NCI-H1092 (cell line): ENCODE data around the gene CCDC183.
"Not testable (repeated sequence)": the region's sequence is repeated elsewhere in the genome, so short reads cannot be mapped to it uniquely, and the experiment has no call there.

Experiments used
- DNase-seq: peaks from one replicate; lab custom pipeline; 2025; lab: John Stamatoyannopoulos, UW

The CCDC183 gene

DNA sequence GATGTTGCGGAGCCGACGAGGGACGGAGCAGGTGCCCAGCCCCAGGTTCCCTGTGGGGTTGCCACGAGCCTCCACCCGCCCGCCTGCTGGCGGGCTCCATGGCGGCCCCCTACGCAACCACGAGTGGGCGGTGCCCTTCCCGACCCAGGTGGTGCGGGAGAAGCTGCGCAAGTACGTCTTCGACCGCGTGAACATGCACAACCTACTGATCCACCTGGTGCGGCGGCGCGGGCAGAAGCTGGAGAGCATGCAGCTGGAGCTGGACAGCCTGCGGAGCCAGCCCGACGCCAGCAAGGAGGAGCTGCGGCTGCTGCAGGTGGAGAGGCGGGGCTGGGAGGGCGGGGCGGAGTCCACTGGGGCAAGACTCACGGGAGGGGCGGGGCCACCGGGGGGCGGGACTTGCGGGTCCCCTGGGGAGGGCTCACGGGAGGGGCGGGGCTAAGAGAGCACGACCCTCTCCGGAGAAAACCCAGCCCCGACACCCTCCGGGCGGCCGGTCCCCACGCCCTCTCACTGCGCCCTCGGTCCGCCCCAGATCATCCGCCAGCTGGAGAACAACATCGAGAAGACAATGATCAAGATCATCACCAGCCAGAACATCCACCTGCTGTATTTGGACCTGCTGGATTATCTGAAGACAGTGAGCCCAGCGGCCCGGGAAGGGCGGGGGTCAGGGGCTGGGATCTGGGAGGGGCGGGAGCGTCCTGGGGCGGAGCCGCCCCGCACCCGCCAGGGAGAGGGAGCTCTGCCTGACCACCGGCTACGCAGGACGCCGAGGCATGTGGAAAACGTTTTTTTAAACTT lies 3.9 kb downstream of the CCDC183 start:
- DNase-seq = peak; percentile 84

GRCh38 chr9:136802321-136802720 lies 6.2 kb downstream of the CCDC183 start:
- DNase-seq = no peak

GRCh38 chr9:136803009-136803550 lies 6.9 kb downstream of the CCDC183 start:
- DNase-seq = not testable (repeated sequence)

DNA sequence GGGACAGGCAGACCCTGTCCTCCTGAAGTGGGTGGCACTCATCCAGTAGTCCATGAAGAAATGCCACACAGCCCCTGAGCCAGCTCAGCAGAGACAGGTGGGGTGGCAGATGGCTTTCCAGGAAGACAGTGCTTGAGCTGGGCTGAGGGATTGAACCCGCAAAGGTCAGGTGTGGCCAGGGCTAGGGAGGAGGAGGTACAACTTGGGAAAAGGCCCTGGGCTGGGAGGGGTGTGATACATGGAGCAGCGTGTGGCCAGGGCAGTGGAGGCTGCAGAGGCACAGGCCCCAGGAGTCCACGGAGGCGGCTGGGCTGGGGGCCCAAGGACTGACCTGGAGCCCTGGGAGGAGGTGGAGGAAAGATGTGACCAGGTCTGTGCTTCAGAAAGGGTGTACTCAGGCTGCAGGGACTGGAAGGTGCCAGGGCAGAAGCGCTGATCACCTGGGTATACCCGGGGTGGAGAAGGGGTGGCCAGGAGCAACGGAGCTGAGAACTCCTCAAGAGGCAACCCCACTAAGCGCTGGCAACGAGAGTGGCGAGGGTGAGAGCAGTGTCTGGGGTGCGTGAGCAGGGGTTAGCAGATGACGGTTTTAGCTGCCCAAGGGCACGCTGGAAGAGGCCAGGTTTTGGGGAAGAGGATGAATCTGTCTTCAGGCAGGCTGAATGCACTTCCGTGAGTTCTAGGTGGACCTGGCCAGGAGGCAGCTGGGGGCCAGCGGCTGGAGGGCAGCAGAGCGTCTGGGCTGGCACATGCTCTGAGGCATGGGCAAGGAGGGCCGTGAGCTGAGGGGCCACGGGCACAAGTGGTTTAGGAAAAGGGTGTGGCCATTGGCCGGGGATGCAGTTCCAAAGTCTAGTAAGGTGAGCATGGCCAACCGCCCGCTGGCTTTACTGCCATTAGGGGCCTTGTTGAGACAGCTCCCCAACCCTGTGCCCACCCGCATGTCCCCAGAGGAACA lies 7.7 kb downstream of the CCDC183 start:
- DNase-seq = no peak

- no peak for DNase-seq
These were observed 8.5 kb downstream of the CCDC183 start for GRCh38 chr9:136804509-136805206.

DNA sequence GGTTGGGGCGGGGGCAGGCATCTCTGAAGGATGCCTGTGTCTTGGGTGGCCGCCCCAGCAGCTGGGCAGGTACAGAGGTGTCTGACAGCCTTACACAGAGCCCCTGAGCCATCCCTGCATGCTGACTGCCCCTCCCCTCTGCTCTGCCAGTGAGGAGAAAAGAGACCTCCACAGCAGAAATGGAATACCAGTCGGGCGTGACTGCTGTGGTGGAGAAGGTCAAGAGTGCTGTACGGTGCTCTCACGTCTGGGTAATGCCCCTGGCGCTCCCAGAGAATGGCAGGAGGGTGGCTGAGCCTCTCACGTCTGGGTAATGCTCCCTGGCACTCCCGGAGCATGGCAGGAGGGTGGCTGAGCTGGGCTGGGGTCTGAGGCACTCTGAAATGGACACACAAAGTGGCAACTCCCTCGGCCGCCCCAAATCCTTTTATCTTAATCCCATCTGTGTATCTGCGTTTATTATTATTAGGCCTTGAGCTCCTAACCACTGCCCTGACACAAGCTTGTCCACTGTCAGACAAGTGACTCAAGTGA lies 9.1 kb downstream of the CCDC183 start:
- no peak for DNase-seq

DNA sequence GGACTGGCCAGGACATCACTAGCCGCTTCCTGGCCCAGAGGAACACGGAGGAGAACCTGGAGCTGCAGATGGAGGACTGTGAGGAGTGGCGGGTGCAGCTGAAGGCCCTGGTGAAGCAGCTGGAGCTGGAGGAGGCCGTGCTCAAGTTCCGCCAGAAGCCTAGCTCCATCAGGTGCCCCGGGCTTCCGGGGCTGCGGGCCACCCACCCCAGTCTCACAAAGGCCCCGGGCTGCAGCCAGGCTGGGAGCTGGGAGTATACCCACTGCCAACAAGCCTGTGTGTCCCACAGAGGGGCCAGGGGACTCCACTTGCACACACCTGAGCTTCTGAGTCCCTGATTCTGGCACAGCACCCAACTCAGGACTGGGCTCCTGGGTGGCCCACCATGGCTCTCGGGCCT lies 9.9 kb downstream of the CCDC183 start:
- DNase-seq = no peak

- no peak for DNase-seq
These were observed 10.6 kb downstream of the CCDC183 start for GRCh38 chr9:136806631-136807201.

DNA sequence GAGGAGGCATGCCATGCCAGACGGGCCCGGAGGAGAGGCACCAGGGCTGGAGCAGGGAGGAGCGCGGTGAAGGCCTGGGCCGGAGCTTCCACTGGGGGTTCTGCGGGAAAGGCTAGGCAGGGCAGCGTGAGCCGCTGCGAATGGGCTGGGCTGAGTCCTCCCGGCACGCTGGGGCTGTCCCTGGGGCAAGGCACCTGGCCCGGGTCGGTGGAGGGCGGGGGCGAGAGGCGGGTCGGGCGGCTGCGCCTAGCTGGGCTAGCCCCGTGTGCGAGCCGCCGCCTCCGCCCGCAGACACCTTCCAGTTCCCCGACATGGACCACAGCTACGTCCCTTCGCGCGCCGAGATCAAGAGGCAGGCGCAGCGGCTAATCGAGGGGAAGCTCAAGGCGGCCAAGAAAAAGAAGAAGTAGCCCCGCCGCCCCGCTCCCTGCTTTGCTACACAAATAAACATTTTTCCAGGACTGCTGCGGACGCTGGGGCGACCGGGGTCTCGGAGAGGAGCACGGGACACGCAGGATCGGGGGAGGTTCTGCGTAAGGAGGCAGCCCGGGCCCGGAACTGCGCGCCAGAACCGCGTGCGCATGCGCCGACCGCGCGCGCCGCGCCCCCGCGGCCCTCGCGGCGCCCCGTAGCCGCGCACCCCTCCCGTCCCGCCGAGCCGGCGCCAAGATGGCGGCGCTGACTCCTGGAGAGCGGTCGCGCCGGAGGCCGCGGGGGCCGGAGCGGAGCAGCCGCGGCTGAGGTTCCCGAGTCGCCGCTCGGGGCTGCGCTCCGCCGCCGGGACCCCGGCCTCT lies 11.3 kb downstream of the CCDC183 start, which contains the start of gene RABL6:
TSS of gene RABL6 (plus strand) at position 668 of the 794 bp plus-strand sequence. CDS start 249 bp downstream, outside the sequence.
- peak; percentile 66 for DNase-seq

DNA sequence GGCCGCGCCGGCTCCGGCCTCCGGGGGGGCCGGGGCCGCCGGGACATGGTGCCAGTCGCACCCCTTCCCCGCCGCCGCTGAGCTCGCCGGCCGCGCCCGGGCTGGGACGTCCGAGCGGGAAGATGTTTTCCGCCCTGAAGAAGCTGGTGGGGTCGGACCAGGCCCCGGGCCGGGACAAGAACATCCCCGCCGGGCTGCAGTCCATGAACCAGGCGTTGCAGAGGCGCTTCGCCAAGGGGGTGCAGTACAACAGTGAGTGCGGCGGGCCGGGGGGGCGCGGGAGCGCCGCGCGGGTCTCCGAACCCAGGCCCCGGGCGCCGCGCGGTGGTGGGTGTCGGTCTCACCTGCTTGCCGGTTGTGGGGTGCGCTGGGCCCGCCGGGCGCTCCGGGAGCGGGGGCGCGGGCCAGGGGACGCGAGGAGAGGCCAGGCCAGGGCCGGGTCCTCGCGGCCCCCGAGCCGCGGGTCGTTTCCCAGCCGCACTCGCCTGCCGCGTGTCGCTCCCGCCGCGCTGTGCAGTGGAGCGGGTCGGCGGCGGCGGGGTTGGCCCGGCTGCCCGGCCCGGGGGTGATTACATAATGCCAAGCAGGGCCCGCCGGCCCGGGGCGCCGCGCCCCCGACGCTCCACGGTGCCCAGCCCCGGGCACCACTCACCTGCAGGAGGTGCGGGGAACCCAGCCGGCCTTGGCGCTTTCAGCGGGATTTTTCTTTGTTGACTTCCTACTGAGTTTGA lies 12.1 kb downstream of the CCDC183 start:
- DNase-seq = no peak

- DNase-seq = no peak
These were observed 12.6 kb downstream of the CCDC183 start for GRCh38 chr9:136808806-136809158.

GRCh38 chr9:136814725-136815421 lies 18.7 kb downstream of the CCDC183 start:
- no peak for DNase-seq

- DNase-seq = no peak
These were observed 19.3 kb downstream of the CCDC183 start for GRCh38 chr9:136815422-136815782.

DNA sequence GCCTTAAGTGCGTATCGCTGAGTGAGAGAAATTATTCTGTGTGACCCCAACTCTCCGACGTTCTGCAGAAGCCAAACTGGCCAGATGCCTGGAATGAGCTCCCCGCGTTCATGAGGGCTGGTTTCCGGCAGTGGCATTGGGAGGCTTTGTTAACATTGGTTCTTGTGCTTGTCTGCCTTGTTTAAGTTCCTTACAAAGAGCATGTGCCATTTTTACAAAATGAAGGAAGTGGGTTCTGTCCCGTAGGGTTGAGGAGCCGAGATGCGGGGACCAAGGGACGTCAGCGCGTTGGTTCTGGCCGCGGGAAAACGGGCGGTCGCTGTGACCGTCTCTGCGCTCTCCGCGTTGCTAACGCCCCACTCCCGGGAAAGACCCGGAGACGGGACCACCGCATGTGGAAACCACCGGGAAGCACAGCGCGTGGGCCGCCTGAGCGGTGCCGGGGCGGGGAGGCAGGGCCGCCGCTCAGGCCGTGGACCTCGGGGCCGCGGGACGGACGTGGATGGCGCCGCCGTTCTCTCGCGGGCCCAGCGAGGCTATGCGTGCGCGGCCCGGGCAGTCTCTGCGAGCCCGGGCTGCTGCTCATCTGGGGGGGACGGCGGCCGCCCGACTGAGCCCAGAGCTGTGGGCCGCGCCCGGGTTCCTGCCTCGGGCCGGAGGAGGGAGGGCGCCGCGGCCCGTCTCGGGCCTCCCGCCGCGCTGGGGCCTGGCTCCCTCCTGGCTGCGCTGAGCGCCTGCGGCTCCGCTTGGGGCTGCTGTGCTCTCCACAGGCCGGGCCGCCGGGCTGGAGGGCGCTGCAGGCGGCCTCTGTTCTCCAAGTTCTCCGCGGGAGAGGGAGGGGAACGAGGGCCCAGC lies 25.1 kb downstream of the CCDC183 start:
- DNase-seq = no peak

- no peak for DNase-seq
These were observed 25.8 kb downstream of the CCDC183 start for GRCh38 chr9:136821826-136822544.

DNA sequence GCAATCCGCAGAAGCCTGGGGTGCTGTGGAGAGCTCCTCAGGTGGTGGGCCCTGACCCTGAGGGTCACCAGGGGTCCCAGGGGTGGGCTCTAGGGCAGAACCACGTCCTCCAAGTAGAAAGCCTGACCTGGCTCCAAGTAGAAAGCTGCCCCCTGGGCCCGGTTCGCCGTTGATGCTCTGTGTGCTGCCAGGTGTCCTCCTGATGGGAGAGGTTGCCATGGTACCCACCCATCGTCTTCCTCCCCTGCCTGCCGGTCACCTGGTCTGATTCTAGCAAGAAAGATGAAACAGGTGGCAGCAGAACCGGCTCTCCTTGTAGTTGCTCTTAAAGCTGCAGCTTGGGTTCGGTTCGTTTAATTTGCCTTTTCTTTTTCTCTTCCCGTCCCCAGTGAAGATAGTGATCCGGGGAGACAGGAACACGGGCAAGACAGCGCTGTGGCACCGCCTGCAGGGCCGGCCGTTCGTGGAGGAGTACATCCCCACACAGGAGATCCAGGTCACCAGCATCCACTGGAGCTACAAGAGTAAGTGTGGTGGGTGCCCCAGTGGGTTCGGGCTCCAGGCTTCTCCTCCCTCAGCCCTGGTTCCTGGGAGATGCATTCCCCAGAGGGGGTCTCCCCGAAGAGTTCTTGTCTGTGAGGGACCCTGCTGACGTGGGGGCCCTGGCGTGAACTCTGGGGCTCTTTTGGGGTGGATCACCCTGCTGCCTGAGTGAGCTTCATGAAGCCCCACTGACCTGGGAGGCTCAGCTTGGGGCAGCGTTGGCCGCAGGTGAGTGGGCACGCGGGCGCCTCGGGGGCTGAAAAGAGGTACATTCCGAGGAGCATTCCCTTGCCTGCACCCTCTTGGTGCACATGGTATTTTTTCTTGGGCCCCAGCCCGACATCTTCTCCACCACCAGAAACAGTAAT lies 27.3 kb downstream of the CCDC183 start:
- no peak for DNase-seq
